Activated T-cell treated with anti-CD3 and anti-CD28 coated beads for 24 hours (primary cell): ENCODE data around the gene PSMD4.
"Not testable (repeated sequence)": the region's sequence is repeated elsewhere in the genome, so short reads cannot be mapped to it uniquely, and the experiment has no call there.

Experiments used
- DNase-seq: peaks from one replicate; pipeline ENCODE4 v3.0.0-alpha.2; 2020; ENCODE audit warnings: low read depth

Gene PSMD4

GRCh38 chr1:151273924-151274466 is 19.5 kb downstream of the PSMD4 start:
- no peak for DNase-seq

- not testable (repeated sequence) for DNase-seq
These were observed 20.8 kb downstream of the PSMD4 start for GRCh38 chr1:151275341-151275740.

- DNase-seq = no peak
These were observed 22.7 kb downstream of the PSMD4 start for GRCh38 chr1:151277249-151277648.

- DNase-seq = peak; percentile 95
These were observed 26.9 kb downstream of the PSMD4 start for GRCh38 chr1:151281225-151281968.

GRCh38 chr1:151281969-151282882 is 27.7 kb downstream of the PSMD4 start, which contains the start of gene ZNF687:
Gene ZNF687 (plus strand): TSS chr1:151282299. CDS start chr1:151286292, 3,993 bp downstream.
- DNase-seq = peak; percentile 98

- no peak for DNase-seq
These were observed 28.6 kb downstream of the PSMD4 start for GRCh38 chr1:151282883-151283725.

- DNase-seq = no peak
These were observed 29.6 kb downstream of the PSMD4 start for GRCh38 chr1:151284013-151284577.

GRCh38 chr1:151286619-151287340 is 32.2 kb downstream of the PSMD4 start:
- no peak for DNase-seq

- no peak for DNase-seq
These were observed 32.8 kb downstream of the PSMD4 start for GRCh38 chr1:151287341-151287699.

GRCh38 chr1:151287767-151288500 is 33.4 kb downstream of the PSMD4 start:
- DNase-seq = no peak

GRCh38 chr1:151288502-151288901 is 34.0 kb downstream of the PSMD4 start:
- no peak for DNase-seq

GRCh38 chr1:151289080-151289935 is 34.8 kb downstream of the PSMD4 start:
- no peak for DNase-seq

- DNase-seq = no peak
These were observed 35.6 kb downstream of the PSMD4 start for GRCh38 chr1:151289991-151290708.

- DNase-seq = no peak
These were observed 36.3 kb downstream of the PSMD4 start for GRCh38 chr1:151290709-151291303.

- DNase-seq = no peak
These were observed 37.9 kb downstream of the PSMD4 start for GRCh38 chr1:151292207-151293030.

- DNase-seq = no peak
These were observed 38.6 kb downstream of the PSMD4 start for GRCh38 chr1:151293093-151293492.
